Smooth muscle cell (in vitro differentiated cells): ENCODE results near the gene NSFL1C. TPM values are rescaled to one million over a fixed set of nuclear protein-coding genes. Genes with fewer than 3 reads are reported as not detected.

Experiments
- DNase-seq: peaks from one replicate; lab custom pipeline; 2025; ENCODE audit not compliant: unreplicated experiment; lab: John Stamatoyannopoulos, UW
- H2AFZ ChIP-seq: fragments of 200-600 bp; sonication (generic); 2 replicates; pipeline ENCODE4 v1.6.0; 2016; ENCODE audit warnings: antibody characterized with exemption, low read depth, mild to moderate bottlenecking
- H3F3A ChIP-seq: fragments of 200-600 bp; sonication (generic); 2 replicates; pipeline ENCODE4 v1.6.0; 2017; ENCODE audit warnings: antibody characterized with exemption, low read depth
- H3K27ac ChIP-seq: fragments of 200-600 bp; sonication (generic); 2 replicates; pipeline ENCODE4 v1.5.1; 2016; ENCODE audit warnings: low read depth, mild to moderate bottlenecking
- H3K27me3 ChIP-seq: fragments of 200-600 bp; sonication (generic); 2 replicates; pipeline ENCODE4 v1.6.1; 2016; ENCODE audit warnings: low read depth, mild to moderate bottlenecking
- H3K36me3 ChIP-seq: fragments of 200-600 bp; sonication (generic); 2 replicates; pipeline ENCODE4 v1.5.1; 2016; ENCODE audit warnings: low read depth
- H3K4me1 ChIP-seq: fragments of 200-600 bp; sonication (generic); 2 replicates; pipeline ENCODE4 v1.5.1; 2016; ENCODE audit warnings: low read depth
- H3K4me2 ChIP-seq: fragments of 200-600 bp; sonication (generic); 2 replicates; pipeline ENCODE4 v1.6.0; 2016; ENCODE audit warnings: mild to moderate bottlenecking
- H3K4me3 ChIP-seq: fragments of 200-600 bp; sonication (generic); 2 replicates; pipeline ENCODE4 v1.5.1; 2016; ENCODE audit warnings: mild to moderate bottlenecking
- H3K79me2 ChIP-seq: fragments of 200-600 bp; sonication (generic); 2 replicates; pipeline ENCODE4 v1.6.0; 2016; ENCODE audit warnings: low read depth, mild to moderate bottlenecking
- H3K9ac ChIP-seq: fragments of 200-600 bp; sonication (generic); 2 replicates; pipeline ENCODE4 v1.6.0; 2016; ENCODE audit warnings: low read depth
- H3K9me3 ChIP-seq: fragments of 200-600 bp; sonication (generic); replicated peaks from 2 replicates; pipeline ENCODE4 v1.5.1; 2016; ENCODE audit warnings: low read depth
- H4K20me1 ChIP-seq: fragments of 200-600 bp; sonication (generic); 2 replicates; pipeline ENCODE4 v1.6.0; 2016; ENCODE audit warnings: low read depth
- CTCF ChIP-seq: fragments of 200-600 bp; sonication (generic); IDR thresholded peaks from 2 replicates; pipeline ENCODE4 v1.5.1; 2017; ENCODE audit warnings: borderline replicate concordance, mild to moderate bottlenecking, antibody characterized with exemption; ENCODE audit not compliant: insufficient read depth, poor library complexity, severe bottlenecking
- whole genome bisulfite sequencing: methylation state at CpG from one replicate; pipeline ENCODE4 v1.1.7; 2016; ENCODE audit warnings: low lambda C conversion rate; 5-methylcytosine and 5-hydroxymethylcytosine counted together
- polyA plus RNA-seq: library from polyadenylated mRNA; unstranded; fragments of >200 nt; fragmentation: Nextera tagmentation; extraction: Ambion mirVana; gene quantifications from 2 replicates; pipeline ENCODE4 v1.2.1, GENCODE V29; 2016
- total RNA-seq: library from RNA; depleted of rRNA; stranded (reverse); fragments of >200 nt; gene quantifications from 2 replicates; pipeline ENCODE4 v1.2.3, GENCODE V29; 2014

The NSFL1C gene
- total and polyA plus RNA-seq, 2 experiments from 2014 or later, result 31.8 to 82.9 TPM

- Histone ChIP-seq H3K4me1 (peaks cover 12% of the 10 kb centered on the region), H4K20me1 (no peaks in the 10 kb centered on the region), H3K79me2 (no peaks in the 10 kb centered on the region), H3K9ac (no peak overlapping the region), H3K36me3 (no peaks in the 10 kb centered on the region), H3K27ac (no peak overlapping the region), H3F3A (no peaks in the 10 kb centered on the region), H2AFZ (no peak overlapping the region), H3K4me2 (no peak overlapping the region), H3K4me3 (no peak overlapping the region), H3K9me3 (no peaks in the 10 kb centered on the region), H3K27me3 (no peaks in the 10 kb centered on the region)
- no peak for DNase-seq
- 86% methylated on average over 1 of the region's 1 CpG for WGBS
- no peak for TF ChIP-seq CTCF
Observed at GRCh38 chr20:1430004-1430451, 36.6 kb downstream of the NSFL1C start.

GRCh38 chr20:1429143-1429728 is 37.4 kb downstream of the NSFL1C start:
- peaks cover 12% of the 10 kb centered on the region for H3K4me1 ChIP-seq
- no peak for TF ChIP-seq CTCF
- H3K27ac ChIP-seq, result no peak overlapping the region
- H4K20me1 ChIP-seq, result no peaks in the 10 kb centered on the region
- H3K27me3 ChIP-seq, result no peaks in the 10 kb centered on the region
- H2AFZ ChIP-seq, result no peak overlapping the region
- no peak overlapping the region for H3K4me3 ChIP-seq
- H3K79me2 ChIP-seq, result no peaks in the 10 kb centered on the region
- no peak overlapping the region for H3K9ac ChIP-seq
- H3K4me2 ChIP-seq, result no peak overlapping the region
- no peaks in the 10 kb centered on the region for H3K36me3 ChIP-seq
- H3F3A ChIP-seq, result no peaks in the 10 kb centered on the region
- DNase-seq, result no peak
- 93% methylated on average over 4 of the region's 4 CpGs for WGBS
- no peaks in the 10 kb centered on the region for H3K9me3 ChIP-seq

- Histone ChIP-seq H2AFZ (no peak overlapping the region), H3K79me2 (no peaks in the 10 kb centered on the region), H3K9ac (no peak overlapping the region), H3K36me3 (no peaks in the 10 kb centered on the region), H3F3A (no peaks in the 10 kb centered on the region), H3K4me3 (no peak overlapping the region), H3K9me3 (no peaks in the 10 kb centered on the region), H3K4me2 (no peak overlapping the region), H3K4me1 (peaks cover 12% of the 10 kb centered on the region), H3K27ac (no peak overlapping the region), H4K20me1 (no peaks in the 10 kb centered on the region), H3K27me3 (no peaks in the 10 kb centered on the region)
- no peak for TF ChIP-seq CTCF
- DNase-seq, result no peak
- WGBS, result 47% methylated on average over 3 of the region's 3 CpGs
Observed at GRCh38 chr20:1427457-1428054, 39.1 kb downstream of the NSFL1C start.

- no peak overlapping the region for H3K27ac ChIP-seq
- H3K79me2 ChIP-seq, result no peaks in the 10 kb centered on the region
- peaks cover 12% of the 10 kb centered on the region for H3K4me1 ChIP-seq
- H3K9ac ChIP-seq, result no peak overlapping the region
- DNase-seq, result no peak
- no peaks in the 10 kb centered on the region for H3K27me3 ChIP-seq
- WGBS, result 69% methylated on average over 4 of the region's 4 CpGs
- H3K4me3 ChIP-seq, result no peak overlapping the region
- H3K9me3 ChIP-seq, result no peaks in the 10 kb centered on the region
- H4K20me1 ChIP-seq, result no peaks in the 10 kb centered on the region
- no peak overlapping the region for H2AFZ ChIP-seq
- H3F3A ChIP-seq, result no peaks in the 10 kb centered on the region
- no peak for TF ChIP-seq CTCF
- H3K36me3 ChIP-seq, result no peaks in the 10 kb centered on the region
- no peak overlapping the region for H3K4me2 ChIP-seq
Observed at GRCh38 chr20:1426231-1426849, 40.3 kb downstream of the NSFL1C start.
